IPS-20b (cell line): ENCODE measurements around the gene NUSAP1.
"Not testable (repeated sequence)": the region's sequence is repeated elsewhere in the genome, so short reads cannot be mapped to it uniquely, and the experiment has no call there.

Experiments used
- H3K27ac ChIP-seq: one replicate; pipeline ENCODE4 v1.5.1; 2013; ENCODE audit warnings: low read length
- H3K27me3 ChIP-seq: 2 replicates; pipeline ENCODE4 v1.6.1; 2013; ENCODE audit warnings: mild to moderate bottlenecking, low read length, inconsistent platforms; ENCODE audit not compliant: insufficient read depth
- H3K36me3 ChIP-seq: 2 replicates; pipeline ENCODE4 v1.6.1; 2013; ENCODE audit warnings: low read depth, mild to moderate bottlenecking, inconsistent platforms, low read length, moderate library complexity; ENCODE audit not compliant: insufficient read depth
- H3K4me1 ChIP-seq: 2 replicates; pipeline ENCODE4 v1.6.1; 2013; ENCODE audit warnings: mild to moderate bottlenecking, control low read depth, inconsistent platforms, low read length, moderate library complexity; ENCODE audit not compliant: insufficient read depth
- H3K4me3 ChIP-seq: 2 replicates; pipeline ENCODE4 v1.5.1; 2013; ENCODE audit warnings: mild to moderate bottlenecking, low read length, inconsistent platforms
- H3K9ac ChIP-seq: 2 replicates; pipeline ENCODE4 v1.6.1; 2013; ENCODE audit warnings: low read depth, mild to moderate bottlenecking, inconsistent platforms, low read length, moderate library complexity
- H3K9me3 ChIP-seq: 2 replicates; pipeline ENCODE4 v1.6.1; 2013; ENCODE audit warnings: mild to moderate bottlenecking, low read depth, low read length, inconsistent platforms; ENCODE audit not compliant: insufficient read depth

Gene NUSAP1

DNA sequence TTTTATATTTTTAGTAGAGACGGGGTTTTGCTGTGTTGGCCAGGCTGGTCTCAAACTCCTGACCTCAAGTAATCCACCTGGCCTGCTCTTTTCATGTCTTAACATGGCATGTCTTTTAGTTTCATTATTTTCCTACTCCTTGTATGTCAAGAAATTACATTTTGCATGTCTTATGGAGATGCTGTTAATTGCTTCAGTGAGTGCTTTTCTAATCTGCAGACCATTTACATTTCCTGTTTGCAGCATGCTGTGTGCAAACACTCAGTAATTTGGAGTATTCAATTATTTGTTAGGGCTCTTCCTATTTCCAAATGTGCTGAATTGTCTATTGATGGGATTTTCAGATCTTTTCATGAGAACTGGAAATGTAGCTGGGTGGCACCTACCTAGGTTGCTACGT lies 31.5 kb upstream of the NUSAP1 start:
- not testable (repeated sequence) for H3K27me3 ChIP-seq, H3K4me3 ChIP-seq, H3K9ac ChIP-seq, H3K27ac ChIP-seq, H3K9me3 ChIP-seq
- peaks cover 57% of the 10 kb centered on the region for H3K36me3 ChIP-seq
- H3K4me1 ChIP-seq = peaks cover 12% of the 10 kb centered on the region

DNA sequence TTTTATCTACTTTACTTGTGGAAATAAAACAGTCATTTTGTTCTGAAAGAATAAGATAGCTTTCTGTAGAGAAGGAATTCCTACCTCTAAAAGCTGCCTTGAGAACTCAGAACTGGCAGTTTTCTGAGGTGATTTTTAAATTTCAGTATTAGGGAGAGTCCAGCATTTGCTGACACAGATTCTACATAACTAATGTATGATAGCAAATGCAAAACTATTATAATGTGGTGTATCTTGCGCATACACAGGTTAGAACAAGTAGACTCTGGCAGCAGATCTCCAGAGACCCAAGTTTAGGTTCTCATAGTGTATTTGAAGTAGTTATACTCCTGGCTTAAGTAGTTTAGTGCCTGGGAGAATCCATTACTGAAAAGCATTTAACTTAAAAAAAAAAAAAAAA lies 31.1 kb upstream of the NUSAP1 start:
- Histone ChIP-seq H3K27ac (no peak overlapping the region), H3K36me3 (peaks cover 57% of the 10 kb centered on the region)

DNA sequence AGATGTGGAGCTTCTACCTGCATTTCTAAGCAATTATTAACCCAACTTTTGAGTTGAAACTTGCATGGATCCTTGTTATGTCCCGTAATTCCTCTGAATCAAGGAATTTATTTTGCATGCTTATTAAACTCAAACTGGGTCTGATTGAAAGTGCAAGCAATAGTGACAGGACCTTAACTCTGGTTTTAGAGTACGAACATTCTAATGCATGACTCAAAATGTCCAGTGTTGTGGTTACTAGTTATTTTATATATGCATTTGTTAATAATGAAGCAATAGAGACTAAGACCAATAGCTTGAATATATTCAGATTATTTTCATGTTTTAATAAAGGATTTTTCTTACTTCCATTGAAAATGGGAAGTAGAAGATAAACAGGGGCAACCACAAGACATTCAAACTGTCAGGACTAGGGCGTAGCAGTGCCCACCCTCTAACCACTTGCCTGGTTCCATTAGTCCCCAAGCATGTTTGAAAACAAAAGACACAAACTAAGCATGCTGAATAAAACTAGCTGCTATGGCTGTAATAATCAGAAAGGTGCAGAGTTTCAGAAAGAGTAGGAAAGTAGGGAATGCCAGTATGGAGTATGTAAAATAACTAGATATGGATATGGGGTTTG lies 28.4 kb upstream of the NUSAP1 start:
- Histone ChIP-seq H3K9ac (no peak overlapping the region), H3K36me3 (peaks cover 41% of the 10 kb centered on the region), H3K4me3 (no peak overlapping the region), H3K27me3 (no peaks in the 10 kb centered on the region), H3K27ac (no peak overlapping the region), H3K9me3 (no peaks in the 10 kb centered on the region), H3K4me1 (peaks cover 12% of the 10 kb centered on the region)

More for the DNA sequence above, 31.1 kb upstream of the NUSAP1 start:
- H3K9me3 ChIP-seq = no peaks in the 10 kb centered on the region
- H3K4me1 ChIP-seq = peaks cover 12% of the 10 kb centered on the region
- no peak overlapping the region for H3K9ac ChIP-seq
- H3K27me3 ChIP-seq = no peaks in the 10 kb centered on the region
- H3K4me3 ChIP-seq = no peak overlapping the region

DNA sequence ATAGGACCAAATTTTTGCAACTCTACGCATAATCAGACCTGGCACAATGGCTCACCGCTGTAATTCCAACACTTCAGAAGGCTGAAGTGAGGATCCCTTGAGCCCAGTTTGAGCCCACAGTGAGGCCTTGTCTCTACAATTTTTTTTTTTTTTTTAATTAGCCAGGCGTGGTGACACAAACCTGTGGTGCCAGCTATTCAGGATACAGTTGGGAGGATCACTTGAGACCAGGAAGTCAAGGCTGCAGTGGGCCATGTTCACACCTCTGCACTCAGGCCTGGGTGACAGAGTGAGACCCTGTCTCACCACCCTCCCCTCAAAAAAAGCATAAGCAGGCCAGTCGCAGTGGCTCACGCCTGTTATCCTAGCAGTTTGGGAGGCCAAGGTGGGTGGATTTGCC lies 25.0 kb upstream of the NUSAP1 start:
- Histone ChIP-seq H3K36me3 (peaks cover 45% of the 10 kb centered on the region; the same call in 1 of the 2 replicates), H3K27ac (no peak overlapping the region), H3K9me3 (no peaks in the 10 kb centered on the region), H3K4me3 (no peak overlapping the region), H3K9ac (no peak overlapping the region), H3K27me3 (no peaks in the 10 kb centered on the region), H3K4me1 (peaks cover 12% of the 10 kb centered on the region)

DNA sequence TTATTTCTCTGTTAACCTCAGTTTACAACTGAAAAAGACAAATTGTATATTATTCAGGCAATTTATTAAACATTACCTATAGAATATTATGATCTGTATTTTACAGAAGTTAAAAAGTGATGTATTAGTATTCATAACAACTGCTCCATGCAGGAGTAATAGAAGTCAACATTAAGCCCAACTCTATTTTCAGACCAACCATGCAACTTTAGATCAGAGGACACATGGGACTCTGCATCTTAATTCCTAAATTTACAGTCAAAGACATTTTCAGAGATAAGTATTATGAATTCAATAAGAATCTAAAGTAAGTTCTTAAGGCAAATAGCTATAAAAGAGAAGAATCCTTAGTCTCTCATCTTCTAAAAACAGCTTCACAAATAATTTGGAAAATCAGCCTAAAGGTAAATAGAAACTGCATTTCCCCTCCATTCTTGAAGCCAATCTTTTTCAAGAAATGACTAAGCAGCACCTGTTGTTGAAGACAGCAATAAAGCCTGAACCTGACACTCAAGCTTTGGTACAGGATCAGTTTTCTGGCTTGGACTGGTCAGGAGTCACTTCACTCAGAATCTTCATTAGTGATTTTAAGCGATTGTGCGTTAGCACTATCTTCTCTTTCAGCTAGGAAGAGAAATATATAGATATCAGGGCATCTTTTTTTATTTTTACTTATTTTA lies 23.3 kb upstream of the NUSAP1 start:
- Histone ChIP-seq H3K36me3 (peaks cover 50% of the 10 kb centered on the region; the same call in 1 of the 2 replicates), H3K4me1 (no peaks in the 10 kb centered on the region), H3K4me3 (no peak overlapping the region), H3K9me3 (no peaks in the 10 kb centered on the region), H3K27me3 (no peaks in the 10 kb centered on the region), H3K27ac (no peak overlapping the region), H3K9ac (no peak overlapping the region)

DNA sequence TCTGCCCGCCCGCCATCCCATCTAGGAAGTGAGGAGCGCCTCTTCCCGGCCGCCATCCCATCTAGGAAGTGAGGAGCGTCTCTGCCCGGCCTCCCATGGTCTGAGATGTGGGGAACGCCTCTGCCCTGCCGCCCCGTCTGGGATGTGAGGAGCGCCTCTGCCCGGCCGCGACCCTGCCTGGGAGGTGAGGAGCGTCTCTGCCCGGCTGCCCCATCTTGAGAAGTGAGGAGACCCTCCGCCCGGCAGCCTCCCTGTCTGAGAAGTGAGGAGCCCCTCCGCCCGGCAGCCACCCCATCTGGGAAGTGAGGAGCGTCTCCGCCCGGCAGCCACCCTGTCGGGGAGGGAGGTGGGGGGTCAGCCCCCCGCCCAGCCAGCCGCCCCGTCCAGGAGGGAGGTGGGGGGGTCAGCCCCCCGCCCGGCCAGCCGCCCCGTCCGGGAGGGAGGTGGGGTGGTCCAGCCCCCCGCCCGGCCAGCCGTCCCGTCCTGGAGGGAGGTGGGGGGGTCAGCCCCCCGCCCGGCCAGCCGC lies 11.8 kb upstream of the NUSAP1 start:
- not testable (repeated sequence) for H3K27me3 ChIP-seq, H3K9ac ChIP-seq, H3K4me3 ChIP-seq, H3K4me1 ChIP-seq, H3K9me3 ChIP-seq, H3K27ac ChIP-seq
- H3K36me3 ChIP-seq = peaks cover 39% of the 10 kb centered on the region

DNA sequence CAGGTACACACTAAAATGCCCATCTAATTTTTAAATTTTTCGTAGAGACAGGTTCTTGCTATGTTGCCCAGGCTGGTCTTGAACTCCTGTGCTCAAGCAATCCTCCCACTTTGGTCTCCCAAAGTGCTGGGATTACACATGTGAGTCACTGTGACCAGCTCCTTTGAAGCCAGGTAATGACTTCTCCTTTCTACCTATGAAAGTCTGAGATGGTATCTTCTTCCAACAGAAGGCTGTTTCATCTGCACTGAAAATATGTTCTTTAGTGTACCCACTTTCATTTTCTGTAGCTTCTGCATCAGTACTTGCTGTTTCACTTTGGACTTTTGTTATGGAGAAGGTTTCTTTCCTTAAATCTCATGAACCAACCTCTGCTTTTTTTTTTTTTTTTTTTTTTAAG lies 9.1 kb upstream of the NUSAP1 start:
- H3K27me3 ChIP-seq = no peaks in the 10 kb centered on the region
- H3K4me1 ChIP-seq = no peaks in the 10 kb centered on the region
- H3K36me3 ChIP-seq = peaks cover 43% of the 10 kb centered on the region
- H3K9me3 ChIP-seq = no peaks in the 10 kb centered on the region
- no peak overlapping the region for H3K4me3 ChIP-seq
- H3K27ac ChIP-seq = no peak overlapping the region
- H3K9ac ChIP-seq = no peak overlapping the region

DNA sequence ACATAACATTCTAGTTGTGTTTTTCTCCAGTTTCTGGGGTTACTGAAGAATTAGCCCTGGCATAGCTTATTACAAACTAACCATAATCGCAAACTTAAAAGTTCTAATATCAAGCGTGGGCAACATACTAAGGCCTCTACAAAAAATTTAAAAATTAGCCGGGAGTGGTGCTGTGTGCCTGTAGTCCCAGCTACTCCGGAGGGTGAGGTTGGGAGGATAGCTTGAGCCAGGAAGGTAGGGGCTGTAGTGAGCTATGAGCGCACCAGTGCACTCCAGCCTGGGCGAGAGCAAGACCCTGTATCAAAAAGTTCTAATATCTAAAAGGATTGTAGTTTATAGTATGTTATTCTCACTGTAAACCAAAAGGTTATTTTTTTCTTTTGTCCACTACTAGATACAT lies 1.4 kb upstream of the NUSAP1 start:
- H3K4me1 ChIP-seq = no peaks in the 10 kb centered on the region
- H3K36me3 ChIP-seq = peaks cover 24% of the 10 kb centered on the region
- no peak overlapping the region for H3K27ac ChIP-seq
- no peaks in the 10 kb centered on the region for H3K27me3 ChIP-seq
- peak overlapping the region; percentile 95 for H3K4me3 ChIP-seq
- H3K9me3 ChIP-seq = no peaks in the 10 kb centered on the region
- peak overlapping the region; percentile 99; the same call in 1 of the 2 replicates for H3K9ac ChIP-seq

DNA sequence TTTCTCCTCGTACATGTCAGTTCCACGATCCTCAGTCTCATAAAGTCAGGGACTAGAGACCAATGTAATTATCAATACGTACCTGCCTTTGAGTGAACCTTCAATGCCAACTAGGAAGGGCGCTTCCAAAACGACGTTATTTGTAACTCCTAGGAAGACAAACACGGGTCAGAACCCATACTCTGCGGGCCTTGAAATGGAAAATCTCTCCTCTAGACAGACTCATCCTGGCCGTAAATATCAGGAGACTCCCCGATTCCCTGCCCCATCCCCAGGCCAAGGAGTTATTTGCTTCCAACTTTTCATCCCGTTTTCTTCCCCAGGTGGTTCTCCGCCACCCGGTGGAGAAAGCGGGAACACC lies 868 bp upstream of the NUSAP1 start:
- peak overlapping the region; percentile 95 for H3K4me3 ChIP-seq
- no peaks in the 10 kb centered on the region for H3K4me1 ChIP-seq
- no peaks in the 10 kb centered on the region for H3K27me3 ChIP-seq
- H3K36me3 ChIP-seq = peaks cover 19% of the 10 kb centered on the region; the same call in 1 of the 2 replicates
- H3K9me3 ChIP-seq = no peaks in the 10 kb centered on the region
- peak overlapping the region; percentile 92 for H3K27ac ChIP-seq
- H3K9ac ChIP-seq = peak overlapping the region; percentile 99

DNA sequence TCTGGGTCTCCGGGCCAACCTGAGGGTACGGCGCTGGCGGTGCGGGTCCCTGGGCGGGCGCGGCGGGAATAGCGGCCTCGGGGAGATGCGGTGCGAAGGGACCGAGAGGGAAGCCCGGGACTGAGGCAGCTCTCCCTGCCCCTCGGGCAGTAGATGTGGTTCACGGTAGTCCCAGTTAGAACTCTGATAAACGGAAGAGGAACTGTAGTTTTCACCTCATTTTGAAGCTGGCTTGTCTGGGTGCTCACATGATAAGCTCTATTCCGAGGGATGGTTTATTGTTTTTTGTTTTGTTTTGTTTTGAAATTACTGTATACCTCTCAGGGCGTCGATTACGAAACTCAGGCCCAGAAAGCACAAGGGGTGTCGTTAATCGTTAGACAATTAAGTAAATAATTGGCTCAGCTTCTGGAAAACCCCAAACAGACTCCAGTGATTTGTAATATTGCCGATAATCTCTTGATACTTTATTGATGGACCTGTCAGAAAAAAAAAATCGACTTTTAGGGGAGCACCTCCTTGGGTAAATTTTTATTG lies 413 bp downstream of the NUSAP1 start:
- H3K4me1 ChIP-seq = no peaks in the 10 kb centered on the region
- H3K27me3 ChIP-seq = no peaks in the 10 kb centered on the region
- peak overlapping the region; percentile 62 for H3K27ac ChIP-seq
- peaks cover 14% of the 10 kb centered on the region for H3K36me3 ChIP-seq
- peak overlapping the region; percentile 99 for H3K9ac ChIP-seq
- H3K9me3 ChIP-seq = no peaks in the 10 kb centered on the region
- peak overlapping the region; percentile 95 for H3K4me3 ChIP-seq

DNA sequence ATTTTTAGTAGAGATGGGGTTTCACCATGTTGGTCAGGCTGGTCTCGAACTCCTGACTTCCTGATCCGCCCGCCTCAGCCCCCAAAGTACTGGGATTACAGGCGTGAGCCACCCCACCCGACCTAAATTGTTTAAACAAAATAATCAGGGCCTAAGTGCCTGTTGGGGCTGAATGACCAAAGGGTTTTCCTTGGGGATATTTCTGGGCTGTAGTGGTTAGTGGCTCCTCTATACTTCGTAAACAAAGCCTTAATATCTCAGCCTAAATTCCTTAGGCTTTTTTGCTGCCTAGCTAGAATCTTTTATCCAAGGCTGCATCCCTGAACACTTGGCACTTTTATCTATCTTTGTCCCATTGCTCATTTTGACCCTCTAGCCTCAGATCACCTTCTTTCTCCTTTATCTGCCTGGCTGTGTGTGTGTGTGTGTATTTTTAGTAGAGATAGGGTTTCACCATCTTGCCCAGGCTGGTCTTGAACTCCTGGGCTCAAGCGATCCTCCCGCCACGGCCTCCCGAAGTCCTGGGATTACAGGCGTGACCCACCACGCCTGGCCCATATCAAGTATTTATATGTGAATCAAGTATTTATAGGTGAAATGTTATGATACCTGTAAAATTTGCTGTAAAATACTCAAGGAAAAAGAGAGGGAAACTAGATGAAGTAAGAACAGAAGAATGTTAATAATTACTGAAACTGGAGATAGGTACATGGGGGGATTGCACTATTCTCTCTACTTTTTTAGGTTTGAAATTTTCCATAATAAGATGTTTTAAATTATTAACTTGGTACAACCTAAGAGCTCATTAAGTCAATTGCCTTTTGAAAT lies 1.8 kb downstream of the NUSAP1 start:
- Histone ChIP-seq H3K9ac (peak overlapping the region; percentile 64; the same call in 1 of the 2 replicates), H3K27ac (no peak overlapping the region), H3K36me3 (peaks cover 12% of the 10 kb centered on the region), H3K4me3 (peak overlapping the region; percentile 95), H3K27me3 (no peaks in the 10 kb centered on the region), H3K4me1 (no peaks in the 10 kb centered on the region), H3K9me3 (no peaks in the 10 kb centered on the region)
